HepG2 (cell line): ENCODE measurements around the gene ZNF605.

Experiments used
- CREB1 ChIP-seq, 2 experiments: fragments of 450-650 bp in 1 of 2; IDR thresholded peaks; 2 replicates each; pipeline ENCODE4 v1.6.1; 2016 to 2017; ENCODE audit warnings: control low read depth in 1 of 2, mild to moderate bottlenecking in 1 of 2, missing compliant biosample characterization in 1 of 2, missing genetic modification characterization in 1 of 2
- CREM ChIP-seq, 2 experiments: sonication (generic) in 1 of 2; formaldehyde crosslinking in 1 of 2; IDR thresholded peaks; 2 replicates each; pipeline versions ENCODE4 v1.4.0 to v1.6.1; 2016 to 2020; ENCODE audit warnings: antibody characterized with exemption in 1 of 2, mild to moderate bottlenecking in 1 of 2, missing genetic modification reagents in 1 of 2
- DNMT1 ChIP-seq: sonication (generic); formaldehyde crosslinking; IDR thresholded peaks from 2 replicates; pipeline ENCODE4 v1.5.1; 2020; ENCODE audit warnings: mild to moderate bottlenecking, missing genetic modification reagents
- NRL ChIP-seq: sonication (generic); formaldehyde crosslinking; IDR thresholded peaks from 2 replicates; pipeline ENCODE4 v1.5.0; 2020; ENCODE audit warnings: missing genetic modification reagents, mild to moderate bottlenecking, moderate library complexity, borderline replicate concordance
- PRDM15 ChIP-seq: sonication (generic); formaldehyde crosslinking; IDR thresholded peaks from 2 replicates; pipeline ENCODE4 v1.4.0; 2020; ENCODE audit warnings: missing genetic modification reagents
- YY1 ChIP-seq: IDR thresholded peaks from 2 replicates; pipeline ENCODE4 v1.6.1; 2011; ENCODE audit warnings: low read length, low read depth, moderate library complexity, mild to moderate bottlenecking; ENCODE audit not compliant: insufficient read depth, insufficient replicate concordance
- TF ChIP-seq, protein P1 (sequence below): sonication (generic); formaldehyde crosslinking; IDR thresholded peaks from 2 replicates; pipeline ENCODE4 v1.8.0; 2022; ENCODE audit warnings: mild to moderate bottlenecking, missing genetic modification reagents

GRCh38 chr12:132946246-132946820 lies 9.8 kb downstream of the ZNF605 start:
- TF ChIP-seq DNMT1 (CRISPR knock-in tag) (no peak), PRDM15 (no peak), CREB1 (IDR thresholded peaks at IDR 0.05) (no peak), CREB1 (CRISPR knock-in tag; IDR thresholded peaks at IDR 0.05) (no peak), CREM (IDR thresholded peaks at IDR 0.05) (no peak), CREM (CRISPR knock-in tag; IDR thresholded peaks at IDR 0.05) (no peak), YY1 (no peak), NRL (CRISPR knock-in tag) (no peak)
- TF ChIP-seq, protein P1, sequence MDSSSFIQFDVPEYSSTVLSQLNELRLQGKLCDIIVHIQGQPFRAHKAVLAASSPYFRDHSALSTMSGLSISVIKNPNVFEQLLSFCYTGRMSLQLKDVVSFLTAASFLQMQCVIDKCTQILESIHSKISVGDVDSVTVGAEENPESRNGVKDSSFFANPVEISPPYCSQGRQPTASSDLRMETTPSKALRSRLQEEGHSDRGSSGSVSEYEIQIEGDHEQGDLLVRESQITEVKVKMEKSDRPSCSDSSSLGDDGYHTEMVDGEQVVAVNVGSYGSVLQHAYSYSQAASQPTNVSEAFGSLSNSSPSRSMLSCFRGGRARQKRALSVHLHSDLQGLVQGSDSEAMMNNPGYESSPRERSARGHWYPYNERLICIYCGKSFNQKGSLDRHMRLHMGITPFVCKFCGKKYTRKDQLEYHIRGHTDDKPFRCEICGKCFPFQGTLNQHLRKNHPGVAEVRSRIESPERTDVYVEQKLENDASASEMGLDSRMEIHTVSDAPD (CRISPR knock-in tag): no peak
